K562 (cell line): ENCODE results near the gene CYB5R4. TPM values are rescaled to one million over a fixed set of nuclear protein-coding genes. Genes with fewer than 3 reads are reported as not detected.
A peak's percentile ranks its signal among the peaks of the same experiment; 100 is the strongest.

ENCODE experiments used
- ATAC-seq: fragments of 200-7000 bp; cut with Tn5 transposase; 3 replicates; pipeline ENCODE4 v1.9.1; 2020; ENCODE audit warnings: moderate library complexity
- BruUV-seq: library from RNA; stranded (reverse); fragments of 400-500 nt; replicated peaks from 2 replicates; lab custom pipeline; 2021; lab: Mats Ljungman, UMichigan
- CTCF ChIA-PET: fragments of 300-600 bp; formaldehyde crosslinking; extraction: SDS; loops from one replicate; lab custom pipeline; 2021; ENCODE audit warnings: low intra/inter-chr PET ratio; lab: Yijun Ruan, JAX
- POLR2A ChIA-PET: fragments of 300-600, 350-650 bp; sonication (Branson Sonifier 250); formaldehyde crosslinking; extraction: SDS; loops from one replicate; lab custom pipeline; 2021; ENCODE audit warnings: antibody characterized with exemption, inconsistent platforms; lab: Yijun Ruan, JAX
- DNase-seq, 4 experiments: peaks; one replicate each; pipeline versions ENCODE4 v3.0.0 to v3.0.0-alpha.2; 2011 to 2018; ENCODE audit warnings: low spot score in 3 of 4, mixed read lengths in 3 of 4; ENCODE audit errors: extremely low read depth in 1 of 4
- FAIRE-seq: peaks from 2 replicates; lab custom pipeline; 2011; peaks lifted over from hg19 to GRCh38; lab: Jason Lieb, UNC
- H2AFZ ChIP-seq: 2 replicates; pipeline ENCODE4 v1.6.0; 2011; ENCODE audit warnings: low read depth, low read length, control low read depth, inconsistent platforms
- H3K27ac ChIP-seq: fragments of 200-600 bp; 3 replicates; pipeline ENCODE4 v1.8.0; 2011; ENCODE audit warnings: low read depth, mild to moderate bottlenecking, control low read depth, inconsistent platforms, low read length, moderate library complexity, mixed read lengths; ENCODE audit errors: extremely low read depth
- H3K27me3 ChIP-seq, 2 experiments: fragments of 300-600 bp in 1 of 2; 2 replicates in 1 of 2; 3 replicates in 1 of 2; pipeline versions ENCODE4 v1.6.0 to v1.8.0; 2011; ENCODE audit warnings: inconsistent platforms in 2 of 2, low read length in 2 of 2, mild to moderate bottlenecking in 1 of 2, mixed read lengths in 1 of 2, moderate library complexity in 1 of 2; ENCODE audit not compliant: control insufficient read depth in 2 of 2, insufficient read depth in 2 of 2
- H3K36me3 ChIP-seq: fragments of 300-600 bp; 3 replicates; pipeline ENCODE4 v1.8.0; 2011; ENCODE audit warnings: mild to moderate bottlenecking, low read length, inconsistent platforms; ENCODE audit not compliant: control insufficient read depth, insufficient read depth
- H3K4me1 ChIP-seq, 2 experiments: fragments of 200-600 bp in 1 of 2; replicated peaks in 1 of 2; 2 replicates in 1 of 2; 3 replicates in 1 of 2; pipeline versions ENCODE4 v1.5.1 to v1.8.0; 2011; ENCODE audit warnings: inconsistent platforms in 2 of 2, low read length in 2 of 2, mild to moderate bottlenecking in 1 of 2, mixed read lengths in 1 of 2, moderate library complexity in 1 of 2; ENCODE audit not compliant: control insufficient read depth in 2 of 2, insufficient read depth in 2 of 2
- H3K4me2 ChIP-seq: 2 replicates; pipeline ENCODE4 v1.6.1; 2011; ENCODE audit warnings: low read length, control low read depth, inconsistent platforms, mixed read lengths; ENCODE audit not compliant: insufficient read depth
- H3K4me3 ChIP-seq: fragments of 200-600 bp; sonication (generic), shearing (Covaris generic); 2 replicates; pipeline ENCODE4 v1.5.1; 2016; ENCODE audit warnings: control low read depth, inconsistent platforms
- H3K79me2 ChIP-seq: fragments of 200-600 bp; 3 replicates; pipeline ENCODE4 v1.8.0; 2011; ENCODE audit warnings: low read length, inconsistent platforms; ENCODE audit not compliant: control insufficient read depth, insufficient read depth
- H3K9ac ChIP-seq, 2 experiments: 2 replicates each; pipeline versions ENCODE4 v1.6.0 to v1.6.1; 2011; ENCODE audit warnings: low read depth in 2 of 2, low read length in 2 of 2, control low read depth in 1 of 2, inconsistent platforms in 1 of 2, mild to moderate bottlenecking in 1 of 2, mixed read lengths in 1 of 2; ENCODE audit not compliant: insufficient read depth in 1 of 2
- H3K9me1 ChIP-seq: one replicate; pipeline ENCODE4 v1.6.0; 2011; ENCODE audit warnings: inconsistent platforms, mild to moderate bottlenecking, low read length, moderate library complexity; ENCODE audit not compliant: control insufficient read depth, insufficient read depth
- H3K9me3 ChIP-seq: replicated peaks from 2 replicates; pipeline ENCODE4 v1.5.1; 2011; ENCODE audit warnings: low read depth, low read length, inconsistent platforms; ENCODE audit not compliant: control insufficient read depth, insufficient read depth
- H4K20me1 ChIP-seq: replicated peaks from 2 replicates; pipeline ENCODE4 v1.6.1; 2011; ENCODE audit warnings: low read length, inconsistent platforms, mixed read lengths; ENCODE audit not compliant: control insufficient read depth, insufficient read depth
- FOSL1 ChIP-seq: fragments of 200-800 bp; sonication (Bioruptor generic); conservative IDR thresholded peaks from 2 replicates; pipeline ENCODE4 v1.6.1; 2016; ENCODE audit warnings: missing genetic modification characterization, missing compliant biosample characterization
- FOXA3 ChIP-seq, 2 experiments: fragments of 450-650 bp in 1 of 2; sonication (generic) in 1 of 2; formaldehyde crosslinking; IDR thresholded peaks in 1 of 2; conservative IDR thresholded peaks in 1 of 2; 2 replicates each; pipeline versions ENCODE4 v1.4.0 to v1.8.0; 2020 to 2022; ENCODE audit warnings: mild to moderate bottlenecking in 2 of 2, missing genetic modification reagents in 1 of 2
- GABPB2 ChIP-seq: fragments of 250-450 bp; sonication (Bioruptor Pico); conservative IDR thresholded peaks from 2 replicates; pipeline ENCODE4 v1.5.1; 2021; ENCODE audit warnings: mild to moderate bottlenecking
- HMG20A ChIP-seq: fragments of 450-650 bp; formaldehyde crosslinking; conservative IDR thresholded peaks from 2 replicates; pipeline ENCODE4 v1.4.0; 2020; ENCODE audit warnings: mild to moderate bottlenecking, mixed read lengths
- PHF8 ChIP-seq: fragments of 200-600 bp; sonication (generic); IDR thresholded peaks from 2 replicates; pipeline ENCODE4 v1.6.1; 2012; ENCODE audit warnings: mixed run types, mild to moderate bottlenecking, inconsistent platforms, low read length, moderate library complexity, borderline replicate concordance
- PTBP1 ChIP-seq: fragments of 200-400 bp; formaldehyde crosslinking; IDR thresholded peaks from 2 replicates; pipeline ENCODE4 v1.6.1; 2017; ENCODE audit warnings: low read depth, low read length
- RFX1 ChIP-seq: fragments of 450-650 bp; IDR thresholded peaks from 2 replicates; pipeline ENCODE4 v1.6.1; 2016; ENCODE audit warnings: mild to moderate bottlenecking, moderate library complexity
- WGBS: fragments of 100-300 bp; shearing (Covaris generic); methylation state at CpG from one replicate; pipeline ENCODE4 v1.1.6; 2016; ENCODE audit warnings: low coverage, mixed read lengths; ENCODE audit not compliant: insufficient coverage; ENCODE audit errors: missing lambda C conversion rate; 5-methylcytosine and 5-hydroxymethylcytosine counted together
- in situ Hi-C: fragments of 300-500 bp; cut with MboI; formaldehyde crosslinking; loops from 4 replicates; pipeline ENCODE4 v1.15.0; 2018; ENCODE audit warnings: inconsistent platforms, mixed read lengths
- intact Hi-C: fragments of 100-400 bp; cut with micrococcal nuclease; formaldehyde crosslinking; loops from 2 replicates; pipeline ENCODE4 v1.14.2; 2022
- polyA plus RNA-seq, 8 experiments: library from polyadenylated mRNA; depleted of rRNA in 4 of 8; stranded (reverse) in 5 of 8; unstranded in 3 of 8; fragments of >200 nt; fragmentation: Nextera tagmentation in 2 of 8; fragmentation: Illumina TruSeq in 1 of 8; extraction: Ambion mirVana in 2 of 8; extraction: Trizol in 1 of 8; gene quantifications; 2 replicates each; pipeline versions ENCODE4 v1.2.1 to v1.2.3, GENCODE V29; 2011 to 2014; ENCODE audit warnings: inconsistent platforms in 1 of 8, missing spikeins in 1 of 8
- total RNA-seq, 7 experiments: library from RNA; depleted of rRNA in 6 of 7; stranded (reverse); fragments of >200 nt in 6 of 7; fragmentation: Illumina TruSeq in 2 of 7; extraction: Trizol in 2 of 7; gene quantifications; 2 replicates each; pipeline versions ENCODE4 v1.2.1 to v1.2.3, GENCODE V29; 2011 to 2021; ENCODE audit warnings: low replicate concordance in 1 of 7
- TF ChIP-seq, protein P1 (sequence below), 2 experiments: fragments of 450-650 bp in 1 of 2; sonication (generic) in 1 of 2; formaldehyde crosslinking in 1 of 2; IDR thresholded peaks in 1 of 2; conservative IDR thresholded peaks in 1 of 2; 2 replicates each; pipeline versions ENCODE4 v1.6.1 to v1.8.1; 2016 to 2023; ENCODE audit warnings: mild to moderate bottlenecking in 2 of 2, moderate library complexity in 2 of 2, inconsistent platforms in 1 of 2, missing genetic modification reagents in 1 of 2

CYB5R4 gene
- total and polyA plus RNA-seq, 9 of the 15 experiments (the other 6 are each of a cell fraction or from before 2014, with no cell fraction given) = 5.9 to 23.1 (median 19.0) TPM

DNA sequence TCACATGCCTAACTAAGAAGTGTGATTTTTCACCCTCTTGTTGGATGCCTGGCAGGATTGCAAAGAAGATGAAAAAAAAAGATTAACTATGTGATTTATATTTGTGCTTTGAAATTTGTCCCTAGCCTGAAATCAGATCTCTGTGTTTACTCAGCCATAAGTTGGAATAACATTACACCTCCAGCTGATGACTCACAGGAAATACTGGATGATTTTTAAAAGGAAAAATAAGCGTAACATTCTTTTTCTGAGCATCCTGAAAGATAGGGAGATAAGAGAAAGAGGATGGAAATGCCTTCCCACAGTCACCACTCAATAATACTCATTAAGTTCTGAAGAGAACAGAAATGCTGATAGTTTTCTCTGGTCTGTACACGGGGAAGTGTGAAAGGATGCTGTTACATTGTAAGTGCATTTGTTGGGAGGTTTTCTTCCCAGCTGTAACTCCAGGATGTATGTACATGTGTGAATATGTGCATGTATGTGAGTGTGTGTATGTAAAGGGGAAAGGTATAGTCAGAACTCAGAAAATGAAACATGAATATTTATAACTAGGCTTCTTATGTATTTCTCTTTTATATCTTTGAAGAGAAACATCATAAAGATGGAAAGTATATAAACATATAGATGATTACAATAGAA, 43.7 kb upstream of the CYB5R4 start:
- Histone ChIP-seq H3K27ac (no peak overlapping the region), H3K4me2 (no peak overlapping the region), H3K9me3 (no peaks in the 10 kb centered on the region), H3K79me2 (no peaks in the 10 kb centered on the region), H3K4me1 (no peaks in the 10 kb centered on the region), H3K27me3 (no peaks in the 10 kb centered on the region), H3K9ac (no peak overlapping the region), H2AFZ (no peak overlapping the region), H3K9me1 (no peaks in the 10 kb centered on the region), H3K36me3 (no peaks in the 10 kb centered on the region), H4K20me1 (no peaks in the 10 kb centered on the region), H3K4me3 (no peak overlapping the region)
- ATAC-seq (no peak), DNase-seq (no peak), FAIRE-seq (no peak)
- intact Hi-C loops (loop anchor here (10.0 kb wide), 1 partner anchor 201 kb away; no protein-coding TSS in a partner anchor), in situ Hi-C loops (no loop called here)
- ChIA-PET CTCF (no interaction called here), POLR2A (interaction anchor here (1.3 kb wide), 1 partner anchor 23 kb away, joined by 3 read pairs; no protein-coding TSS in a partner anchor)
- TF ChIP-seq PTBP1 = no peak
- 0 out of 2 replicates have a peak, but pooled peaks have one; percentile 17 for TF ChIP-seq FOSL1 (tag)
- no peak for TF ChIP-seq GABPB2 (CRISPR knock-in tag)
- TF ChIP-seq HMG20A = no peak
- no peak for TF ChIP-seq RFX1
- TF ChIP-seq PHF8 = no peak
- TF ChIP-seq FOXA3 (CRISPR knock-in tag; conservative IDR thresholded peaks at IDR 0.05 in 1 of 2, IDR thresholded peaks at IDR 0.05 in 1 of 2) = 0 out of 4 replicates have a peak, but pooled peaks of 1 of the 2 experiments have one; percentile 26
- TF ChIP-seq, protein P1, sequence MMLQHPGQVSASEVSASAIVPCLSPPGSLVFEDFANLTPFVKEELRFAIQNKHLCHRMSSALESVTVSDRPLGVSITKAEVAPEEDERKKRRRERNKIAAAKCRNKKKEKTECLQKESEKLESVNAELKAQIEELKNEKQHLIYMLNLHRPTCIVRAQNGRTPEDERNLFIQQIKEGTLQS (IDR thresholded peaks at IDR 0.05) = peak; percentile 22; the same call in 1 of the 2 replicates
- TF ChIP-seq, protein P1 (CRISPR knock-in tag; conservative IDR thresholded peaks at IDR 0.05) = no peak
- no TSS peak for BruUV-seq
- 3% methylated on average over 2 of the region's 2 CpGs for WGBS
